ENCODE measurements around the gene SPINK6.

Gene SPINK6, protein sequence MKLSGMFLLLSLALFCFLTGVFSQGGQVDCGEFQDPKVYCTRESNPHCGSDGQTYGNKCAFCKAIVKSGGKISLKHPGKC

DNA sequence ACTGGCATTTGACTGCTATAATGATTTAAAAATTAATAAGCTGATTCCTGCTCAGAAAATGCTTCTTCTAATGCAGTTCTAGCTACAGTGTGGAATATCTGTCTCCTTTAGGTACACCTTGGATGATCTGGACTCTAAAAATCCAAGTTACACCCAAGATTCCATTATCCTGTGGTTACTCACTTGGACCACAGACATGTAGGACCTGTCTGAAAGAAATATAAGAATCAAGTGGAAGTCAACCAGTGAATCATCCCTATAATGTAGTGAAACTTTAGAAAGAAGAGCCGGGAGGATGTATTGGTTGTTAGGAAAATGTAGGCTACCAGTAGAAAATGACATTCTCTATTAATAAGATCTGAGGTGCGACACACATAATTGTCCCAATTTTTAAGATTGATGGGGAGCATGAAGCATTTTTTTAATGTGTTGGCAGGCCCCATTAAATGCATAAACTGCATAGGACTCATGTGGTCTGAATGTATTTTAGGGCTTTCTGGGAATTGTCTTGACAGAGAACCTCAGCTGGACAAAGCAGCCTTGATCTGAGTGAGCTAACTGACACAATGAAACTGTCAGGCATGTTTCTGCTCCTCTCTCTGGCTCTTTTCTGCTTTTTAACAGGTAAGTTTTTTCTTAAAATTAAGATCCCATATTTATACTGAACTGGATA is at the start of gene SPINK6:
Gene SPINK6 (plus strand): TSS at position 512 of the 673 bp plus-strand sequence. CDS start 55 bp downstream, at position 567.
- no peak within 1 kb of the TSS for H3K9ac ChIP-seq (ENCODE audit: low read depth, low read length)
- H3K9me3 ChIP-seq (ENCODE audit: control insufficient read depth, insufficient read depth, low read length), result no peaks in the 10 kb centered on the region
- no peaks in the 10 kb centered on the region for H3K36me3 ChIP-seq (ENCODE audit: control insufficient read depth, insufficient read depth, low read length)
- no peak within 1 kb of the TSS for H3K4me3 ChIP-seq (ENCODE audit: low read depth, low read length)
- H3K27me3 ChIP-seq (ENCODE audit: control insufficient read depth, insufficient read depth, low read length), result no peaks in the 10 kb centered on the region
- no peaks in the 10 kb centered on the region for H3K4me1 ChIP-seq (ENCODE audit: control insufficient read depth, insufficient read depth, low read length)

GRCh38 chr5:148156609-148157008 is 46.2 kb upstream of the SPINK6 start:
- H3K4me1 ChIP-seq (ENCODE audit: control insufficient read depth, insufficient read depth, low read length), result no peaks in the 10 kb centered on the region
- H3K27me3 ChIP-seq (ENCODE audit: control insufficient read depth, insufficient read depth, low read length), result no peaks in the 10 kb centered on the region
- no peaks in the 10 kb centered on the region for H3K36me3 ChIP-seq (ENCODE audit: control insufficient read depth, insufficient read depth, low read length)
- H3K9me3 ChIP-seq (ENCODE audit: control insufficient read depth, insufficient read depth, low read length), result no peaks in the 10 kb centered on the region
- H3K9ac ChIP-seq (ENCODE audit: low read depth, low read length), result no peak overlapping the region
- no peak overlapping the region for H3K4me3 ChIP-seq (ENCODE audit: low read depth, low read length)

DNA sequence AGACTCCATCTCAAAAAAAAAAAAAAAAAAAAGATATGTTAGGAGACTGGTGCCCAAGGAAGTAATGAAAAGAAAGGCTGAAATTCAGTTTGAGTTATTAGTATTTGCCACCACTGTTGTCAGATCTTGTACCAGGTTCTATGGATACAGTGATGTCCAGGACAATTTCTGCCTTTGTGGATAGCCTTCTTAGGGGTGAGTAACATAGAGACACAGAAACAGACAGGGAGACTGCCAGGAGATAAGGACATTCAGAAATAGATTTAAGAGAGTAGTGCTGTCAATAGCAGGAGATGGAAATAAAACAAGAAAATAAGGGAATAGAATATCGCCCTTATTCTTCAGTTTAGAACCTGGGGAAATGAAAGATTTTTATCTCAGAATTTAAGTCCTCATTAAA is 40.8 kb upstream of the SPINK6 start:
- Histone ChIP-seq H3K4me1 (ENCODE audit: control insufficient read depth, insufficient read depth, low read length) (no peaks in the 10 kb centered on the region), H3K9me3 (ENCODE audit: control insufficient read depth, insufficient read depth, low read length) (no peaks in the 10 kb centered on the region), H3K9ac (ENCODE audit: low read depth, low read length) (no peak overlapping the region), H3K27me3 (ENCODE audit: control insufficient read depth, insufficient read depth, low read length) (no peaks in the 10 kb centered on the region), H3K4me3 (ENCODE audit: low read depth, low read length) (no peak overlapping the region), H3K36me3 (ENCODE audit: control insufficient read depth, insufficient read depth, low read length) (no peaks in the 10 kb centered on the region)

- Histone ChIP-seq H3K9ac (ENCODE audit: low read depth, low read length) (no peak overlapping the region), H3K9me3 (ENCODE audit: control insufficient read depth, insufficient read depth, low read length) (no peaks in the 10 kb centered on the region), H3K36me3 (ENCODE audit: control insufficient read depth, insufficient read depth, low read length) (no peaks in the 10 kb centered on the region), H3K4me3 (ENCODE audit: low read depth, low read length) (no peak overlapping the region), H3K27me3 (ENCODE audit: control insufficient read depth, insufficient read depth, low read length) (no peaks in the 10 kb centered on the region), H3K4me1 (ENCODE audit: control insufficient read depth, insufficient read depth, low read length) (no peaks in the 10 kb centered on the region)
Observed at GRCh38 chr5:148163345-148163744, 39.5 kb upstream of the SPINK6 start.

- Histone ChIP-seq H3K4me3 (ENCODE audit: low read depth, low read length) (no peak overlapping the region), H3K36me3 (ENCODE audit: control insufficient read depth, insufficient read depth, low read length) (no peaks in the 10 kb centered on the region), H3K9ac (ENCODE audit: low read depth, low read length) (no peak overlapping the region), H3K9me3 (ENCODE audit: control insufficient read depth, insufficient read depth, low read length) (no peaks in the 10 kb centered on the region), H3K27me3 (ENCODE audit: control insufficient read depth, insufficient read depth, low read length) (no peaks in the 10 kb centered on the region), H3K4me1 (ENCODE audit: control insufficient read depth, insufficient read depth, low read length) (no peaks in the 10 kb centered on the region)
Observed at GRCh38 chr5:148166550-148167283, 36.1 kb upstream of the SPINK6 start.

DNA sequence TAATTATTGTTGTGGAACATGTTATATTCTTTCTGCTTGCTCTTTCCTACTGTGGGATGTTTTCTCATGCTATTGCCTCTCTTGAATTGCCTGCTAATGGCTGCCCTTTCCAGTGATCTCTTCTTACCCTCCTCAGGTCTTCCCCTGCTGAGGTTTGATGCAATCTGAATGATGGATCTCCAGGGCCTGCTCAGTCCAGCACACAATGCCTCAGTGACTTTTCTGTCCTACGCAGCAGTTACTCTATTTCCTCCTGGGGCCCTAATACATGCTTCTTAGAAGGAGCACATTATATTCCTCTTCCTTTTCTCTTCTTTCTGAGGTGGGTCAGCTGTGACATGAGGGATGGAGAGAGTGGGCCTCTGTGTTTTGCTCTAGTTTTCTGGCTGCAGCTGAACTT is 34.6 kb upstream of the SPINK6 start, which contains the start of gene SPINK14:
Gene SPINK14 (plus strand): TSS at position 301 of the 400 bp plus-strand sequence. CDS start 1,187 bp downstream, outside the sequence.
- no peaks in the 10 kb centered on the region for H3K4me1 ChIP-seq (ENCODE audit: control insufficient read depth, insufficient read depth, low read length)
- H3K27me3 ChIP-seq (ENCODE audit: control insufficient read depth, insufficient read depth, low read length), result no peaks in the 10 kb centered on the region
- H3K36me3 ChIP-seq (ENCODE audit: control insufficient read depth, insufficient read depth, low read length), result no peaks in the 10 kb centered on the region
- H3K9ac ChIP-seq (ENCODE audit: low read depth, low read length), result no peak within 1 kb of the TSS
- H3K4me3 ChIP-seq (ENCODE audit: low read depth, low read length), result no peak within 1 kb of the TSS
- no peaks in the 10 kb centered on the region for H3K9me3 ChIP-seq (ENCODE audit: control insufficient read depth, insufficient read depth, low read length)

DNA sequence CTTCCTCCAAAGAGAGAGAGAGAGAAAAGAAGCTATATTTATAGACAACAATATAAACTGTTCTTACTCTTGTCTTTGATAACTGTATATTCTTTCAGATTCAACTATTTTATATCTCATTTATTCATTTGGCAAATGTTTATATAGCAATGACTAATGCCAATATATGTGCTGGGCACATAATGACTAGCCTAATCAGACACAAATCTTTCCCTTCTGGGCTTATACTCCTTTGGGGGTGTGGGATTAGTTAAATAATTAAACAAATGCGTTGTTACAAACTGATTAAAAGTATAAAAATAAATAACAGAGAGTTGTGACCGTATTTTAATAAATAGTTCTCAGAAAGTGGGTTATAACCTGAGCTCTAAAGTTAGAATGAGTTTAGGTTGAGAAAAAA is 30.5 kb upstream of the SPINK6 start:
- Histone ChIP-seq H3K9ac (ENCODE audit: low read depth, low read length) (no peak overlapping the region), H3K4me1 (ENCODE audit: control insufficient read depth, insufficient read depth, low read length) (no peaks in the 10 kb centered on the region), H3K36me3 (ENCODE audit: control insufficient read depth, insufficient read depth, low read length) (no peaks in the 10 kb centered on the region), H3K4me3 (ENCODE audit: low read depth, low read length) (no peak overlapping the region), H3K27me3 (ENCODE audit: control insufficient read depth, insufficient read depth, low read length) (no peaks in the 10 kb centered on the region), H3K9me3 (ENCODE audit: control insufficient read depth, insufficient read depth, low read length) (no peaks in the 10 kb centered on the region)

DNA sequence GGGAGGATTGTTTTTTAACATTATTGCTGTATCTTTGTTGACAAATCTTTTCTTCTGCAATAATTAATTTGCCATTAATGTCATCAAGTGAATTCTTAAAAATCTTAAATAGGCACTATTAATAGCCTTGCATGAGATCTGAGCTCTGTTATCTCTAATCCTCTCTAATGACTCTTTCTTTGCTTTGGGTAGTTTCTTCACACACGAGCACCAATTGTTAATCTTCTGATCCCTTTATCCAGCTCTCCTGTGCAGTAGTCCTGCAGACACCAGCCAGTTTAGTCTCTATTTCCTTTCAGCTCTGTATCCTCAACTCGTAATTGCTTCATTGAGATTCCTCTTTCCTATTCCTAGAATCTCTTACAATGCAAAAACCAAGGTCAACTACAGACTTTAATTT is 26.4 kb upstream of the SPINK6 start:
- no peaks in the 10 kb centered on the region for H3K27me3 ChIP-seq (ENCODE audit: control insufficient read depth, insufficient read depth, low read length)
- no peaks in the 10 kb centered on the region for H3K9me3 ChIP-seq (ENCODE audit: control insufficient read depth, insufficient read depth, low read length)
- H3K4me1 ChIP-seq (ENCODE audit: control insufficient read depth, insufficient read depth, low read length), result no peaks in the 10 kb centered on the region
- no peak overlapping the region for H3K9ac ChIP-seq (ENCODE audit: low read depth, low read length)
- H3K36me3 ChIP-seq (ENCODE audit: control insufficient read depth, insufficient read depth, low read length), result no peaks in the 10 kb centered on the region
- no peak overlapping the region for H3K4me3 ChIP-seq (ENCODE audit: low read depth, low read length)

GRCh38 chr5:148177207-148177606 is 25.6 kb upstream of the SPINK6 start:
- H3K9me3 ChIP-seq (ENCODE audit: control insufficient read depth, insufficient read depth, low read length), result no peaks in the 10 kb centered on the region
- H3K4me3 ChIP-seq (ENCODE audit: low read depth, low read length), result no peak overlapping the region
- no peaks in the 10 kb centered on the region for H3K4me1 ChIP-seq (ENCODE audit: control insufficient read depth, insufficient read depth, low read length)
- no peaks in the 10 kb centered on the region for H3K27me3 ChIP-seq (ENCODE audit: control insufficient read depth, insufficient read depth, low read length)
- H3K36me3 ChIP-seq (ENCODE audit: control insufficient read depth, insufficient read depth, low read length), result no peaks in the 10 kb centered on the region
- H3K9ac ChIP-seq (ENCODE audit: low read depth, low read length), result no peak overlapping the region

GRCh38 chr5:148179234-148179824 is 23.5 kb upstream of the SPINK6 start:
- H3K4me3 ChIP-seq (ENCODE audit: low read depth, low read length), result no peak overlapping the region
- H3K27me3 ChIP-seq (ENCODE audit: control insufficient read depth, insufficient read depth, low read length), result no peaks in the 10 kb centered on the region
- H3K9ac ChIP-seq (ENCODE audit: low read depth, low read length), result no peak overlapping the region
- H3K9me3 ChIP-seq (ENCODE audit: control insufficient read depth, insufficient read depth, low read length), result no peaks in the 10 kb centered on the region
- no peaks in the 10 kb centered on the region for H3K4me1 ChIP-seq (ENCODE audit: control insufficient read depth, insufficient read depth, low read length)
- no peaks in the 10 kb centered on the region for H3K36me3 ChIP-seq (ENCODE audit: control insufficient read depth, insufficient read depth, low read length)

- Histone ChIP-seq H3K4me3 (ENCODE audit: low read depth, low read length) (no peak overlapping the region), H3K9me3 (ENCODE audit: control insufficient read depth, insufficient read depth, low read length) (no peaks in the 10 kb centered on the region), H3K36me3 (ENCODE audit: control insufficient read depth, insufficient read depth, low read length) (no peaks in the 10 kb centered on the region), H3K9ac (ENCODE audit: low read depth, low read length) (no peak overlapping the region), H3K4me1 (ENCODE audit: control insufficient read depth, insufficient read depth, low read length) (no peaks in the 10 kb centered on the region), H3K27me3 (ENCODE audit: control insufficient read depth, insufficient read depth, low read length) (no peaks in the 10 kb centered on the region)
Observed at GRCh38 chr5:148186248-148187003, 16.4 kb upstream of the SPINK6 start.
